NCI-H1694 treated with DMSO at 0.1 percent for 48 hours (cell line): ENCODE results near the gene SESN1.
"Not testable (repeated sequence)": the region's sequence is repeated elsewhere in the genome, so short reads cannot be mapped to it uniquely, and the experiment has no call there.

ENCODE experiments used
- DNase-seq: peaks from one replicate; lab custom pipeline; 2025; lab: John Stamatoyannopoulos, UW

Gene SESN1

DNA sequence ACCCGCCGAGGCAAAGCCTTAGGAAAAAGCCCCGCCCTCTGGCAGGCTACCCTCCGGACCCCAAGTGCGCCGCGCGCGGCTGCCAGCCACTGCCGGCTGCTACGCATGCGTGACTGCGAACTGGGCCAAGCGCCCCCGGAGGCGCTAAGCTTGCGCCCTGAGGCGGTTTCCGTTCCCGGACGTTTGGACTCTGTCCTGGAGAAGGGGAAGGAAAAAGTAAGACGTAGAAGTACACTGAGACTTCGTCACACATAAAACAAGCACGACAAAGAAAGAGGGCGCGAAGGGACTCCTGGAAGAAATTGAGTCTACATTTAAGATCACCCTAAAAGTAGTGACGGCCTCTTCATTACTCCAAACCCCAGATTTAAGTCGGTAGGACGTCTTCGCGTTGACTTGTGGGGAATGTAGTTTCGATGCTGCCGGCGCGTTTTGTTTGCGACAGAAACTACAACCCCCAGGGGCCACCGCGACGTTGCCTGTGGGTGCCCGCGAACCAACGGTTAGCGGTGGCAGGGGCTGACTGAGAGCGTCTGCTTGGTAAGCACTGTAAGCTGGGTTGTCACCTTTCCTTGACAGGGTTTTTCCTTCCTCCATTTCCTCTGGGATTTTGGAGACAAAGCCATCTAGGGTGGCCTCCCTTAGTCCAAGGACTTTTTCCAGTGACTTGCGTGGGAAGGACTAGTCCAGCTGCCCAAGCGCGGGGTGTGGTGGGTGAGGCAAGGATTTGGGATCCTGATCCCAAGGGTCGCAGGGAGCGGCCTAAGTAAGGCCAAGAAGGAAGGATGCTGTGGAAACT lies 589 bp upstream of the SESN1 start, which contains the start of gene CEP57L1:
Gene CEP57L1, plus strand, starts transcription at position 472 of the 799 bp plus-strand sequence. CDS start 49,715 bp downstream, outside the sequence.
- DNase-seq = peak; percentile 95

DNA sequence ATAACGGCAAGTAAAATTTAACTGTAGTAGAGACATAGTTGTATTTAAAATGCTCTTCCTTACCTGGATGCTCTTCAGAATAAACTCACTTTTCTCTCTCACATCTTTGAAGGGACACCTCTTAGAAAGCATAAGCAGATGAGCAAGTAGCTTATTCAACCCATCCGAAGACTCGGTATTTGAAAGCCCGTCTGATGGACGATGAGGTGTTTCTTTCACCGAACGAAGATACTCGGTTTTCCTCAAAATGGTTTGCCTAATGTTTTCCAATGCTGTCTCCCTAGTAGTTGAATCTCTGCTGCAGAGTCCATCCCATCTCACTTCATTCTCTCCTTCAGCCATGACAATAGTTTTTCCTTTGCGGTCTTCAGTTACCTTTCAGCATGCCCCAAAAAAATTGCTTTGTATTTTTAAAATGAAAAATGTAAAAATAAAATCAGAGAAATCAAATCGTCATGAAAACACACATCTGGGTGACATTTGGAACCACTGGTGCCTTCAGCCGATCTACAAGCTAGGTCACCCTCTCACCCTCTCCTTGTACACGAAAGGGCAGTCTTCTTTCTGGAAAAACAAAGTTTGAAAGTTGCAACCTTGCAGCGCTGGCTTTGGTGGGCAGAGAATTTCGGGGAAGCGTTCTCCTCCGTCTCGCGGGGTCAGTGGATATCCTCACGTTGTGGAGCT lies 772 bp downstream of the SESN1 start:
- no peak for DNase-seq

- no peak for DNase-seq
Observed at GRCh38 chr6:109092074-109092473, 2.6 kb downstream of the SESN1 start.

GRCh38 chr6:109091314-109092024 lies 3.2 kb downstream of the SESN1 start:
- DNase-seq = no peak

DNA sequence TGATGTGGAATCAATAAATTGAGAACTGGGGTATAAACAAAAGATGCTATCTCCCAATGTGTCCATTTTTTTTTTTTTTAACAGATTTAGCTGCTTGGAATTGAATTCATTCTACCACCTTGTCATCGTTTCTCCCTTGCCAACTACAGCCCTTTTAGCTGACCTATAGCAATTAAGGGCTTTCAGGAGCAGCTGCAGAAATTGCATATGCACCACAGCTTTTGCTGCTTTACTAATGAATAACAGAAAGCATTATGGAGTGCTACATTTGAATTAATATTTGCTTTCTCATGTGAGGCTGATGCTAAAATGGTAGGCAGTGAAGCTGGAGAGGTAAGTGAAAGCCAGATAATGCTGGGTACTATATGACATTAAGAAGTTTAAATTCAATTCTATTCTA lies 5.7 kb downstream of the SESN1 start:
- DNase-seq = no peak

DNA sequence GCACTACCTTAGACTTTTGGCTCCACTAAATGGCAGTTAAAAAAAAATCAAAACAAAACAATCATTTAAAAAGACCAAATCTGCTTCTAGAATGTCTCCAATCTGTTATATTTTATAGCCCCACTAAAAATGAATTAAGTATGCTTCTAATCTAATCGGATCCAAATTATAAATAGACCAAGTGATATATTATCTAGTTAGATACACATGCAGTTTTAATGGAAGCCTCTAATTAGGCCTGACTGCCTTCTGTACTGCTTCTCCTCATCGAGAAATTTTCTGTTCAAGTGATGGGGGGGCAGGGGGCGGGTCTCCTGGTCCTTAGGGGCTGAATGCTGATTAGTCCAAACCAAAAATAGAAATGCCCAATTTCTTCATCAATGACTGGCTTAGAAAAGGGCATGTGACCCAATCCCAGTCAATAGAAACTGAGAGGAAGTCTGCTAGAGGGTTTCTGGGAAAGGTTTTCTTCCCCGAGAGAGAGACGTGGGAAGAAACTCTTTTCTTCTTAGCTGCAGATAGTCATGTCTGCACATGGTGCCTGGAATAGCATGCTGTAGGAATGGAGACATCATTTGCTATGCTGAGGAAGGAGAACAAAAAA lies 6.9 kb downstream of the SESN1 start:
- no peak for DNase-seq

DNA sequence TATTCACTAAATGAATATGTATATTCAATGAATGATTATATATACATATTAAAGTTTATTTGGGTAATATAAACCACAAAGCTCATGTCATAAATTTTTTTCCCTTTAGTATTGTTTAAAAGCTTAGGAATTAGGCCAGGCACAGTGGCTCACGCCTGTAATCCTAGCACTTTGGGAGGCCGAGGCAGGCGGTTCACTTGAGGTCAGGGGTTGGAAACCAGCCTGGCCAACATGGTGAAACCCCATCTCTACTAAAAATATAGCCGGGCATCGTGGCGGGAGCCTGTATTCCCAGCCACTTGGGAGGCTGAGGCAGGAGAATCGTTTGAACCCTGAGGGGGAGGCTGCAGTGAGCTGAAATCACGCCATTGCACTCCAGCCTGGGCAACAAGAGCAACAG lies 10.5 kb downstream of the SESN1 start:
- DNase-seq = not testable (repeated sequence)

DNA sequence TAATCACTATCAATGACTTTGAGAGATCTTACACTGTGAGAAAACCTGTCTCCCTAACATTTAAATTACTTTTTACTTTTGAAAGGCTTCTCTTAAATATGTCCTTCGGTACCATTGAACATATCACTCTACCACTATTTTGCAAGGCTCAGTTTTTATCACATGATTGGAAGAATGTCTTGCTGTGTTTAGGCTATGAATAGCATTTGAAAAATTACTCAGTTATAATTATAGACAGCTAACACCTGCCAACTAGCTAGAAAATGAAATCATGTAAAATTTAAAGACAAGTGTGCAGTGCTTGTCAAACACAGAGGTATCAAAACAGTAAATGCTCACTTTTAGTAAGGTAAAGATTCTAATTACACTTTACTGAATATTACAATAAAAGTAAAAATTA lies 11.0 kb downstream of the SESN1 start:
- no peak for DNase-seq

DNA sequence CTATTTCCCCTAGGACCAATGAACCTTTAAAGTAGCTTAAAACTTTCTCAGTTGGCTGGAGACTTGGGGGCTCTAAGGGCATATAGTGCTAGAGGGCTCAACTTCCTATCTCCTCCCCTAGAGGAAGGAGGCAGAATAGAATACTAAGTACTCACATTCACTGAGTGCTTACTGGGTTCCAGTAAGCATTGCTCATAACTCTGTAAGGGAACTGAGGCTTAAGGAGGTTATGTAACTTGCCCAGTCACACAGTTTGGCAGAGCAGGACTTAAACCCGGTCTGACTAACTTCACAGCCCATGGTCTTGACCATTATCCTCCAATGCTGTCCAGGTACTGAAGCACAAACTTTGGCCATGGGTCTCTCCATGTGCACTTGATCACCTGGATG lies 12.5 kb downstream of the SESN1 start:
- DNase-seq = no peak

- no peak for DNase-seq
Observed at GRCh38 chr6:109081516-109082187, 13.0 kb downstream of the SESN1 start.

- DNase-seq = no peak
Observed at GRCh38 chr6:109081026-109081425, 13.6 kb downstream of the SESN1 start.

DNA sequence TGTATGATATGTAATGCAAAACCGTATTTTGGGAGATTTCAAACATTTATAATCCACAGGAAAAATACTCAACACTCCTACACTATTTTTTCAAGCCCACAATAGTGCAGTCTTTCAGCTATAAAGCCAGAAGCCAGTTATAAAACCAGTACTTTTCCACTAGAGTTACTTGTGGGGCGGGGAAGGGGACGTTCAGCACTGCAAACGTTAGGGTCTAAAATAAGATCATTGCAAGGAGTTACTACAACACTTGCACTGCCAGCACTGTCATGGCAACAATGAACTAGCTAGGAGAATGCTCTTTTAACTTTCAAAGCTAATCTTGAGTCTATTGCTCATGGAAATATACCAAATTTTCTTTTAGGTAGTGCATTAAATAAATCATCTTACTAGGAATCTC lies 14.7 kb downstream of the SESN1 start:
- no peak for DNase-seq

GRCh38 chr6:109076377-109076776 lies 18.3 kb downstream of the SESN1 start:
- peak; percentile 47 for DNase-seq

DNA sequence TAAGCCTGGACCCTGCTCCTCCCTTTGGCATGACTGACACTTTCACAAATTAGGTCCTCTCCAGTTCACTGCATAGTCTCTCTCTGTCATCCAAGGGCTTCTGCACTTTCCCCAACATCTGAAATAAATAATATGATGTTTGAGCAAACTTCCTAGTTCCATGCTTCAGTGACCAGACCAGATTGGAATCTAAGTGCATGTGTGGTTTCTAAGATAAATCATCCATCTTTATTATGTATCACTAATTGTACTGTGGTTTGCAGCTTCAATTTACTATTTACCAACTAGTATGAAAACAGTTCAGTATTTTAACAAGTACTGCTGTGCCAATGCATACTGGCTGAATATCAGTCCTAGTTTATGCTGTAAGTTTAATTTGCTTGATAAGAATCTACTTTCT lies 18.7 kb downstream of the SESN1 start:
- no peak for DNase-seq

DNA sequence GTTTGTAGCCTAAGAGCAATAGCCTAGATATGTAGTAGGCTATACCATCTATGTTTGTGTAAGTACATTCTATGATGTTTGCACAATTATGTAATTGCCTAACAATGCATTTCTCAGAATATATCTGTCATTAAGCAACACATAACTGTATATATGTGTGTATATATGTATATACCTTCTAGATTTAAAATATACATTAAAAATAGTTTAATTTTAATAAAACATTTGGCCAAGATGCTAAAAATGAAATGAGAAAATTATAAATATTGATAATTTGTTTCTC lies 20.6 kb downstream of the SESN1 start:
- DNase-seq = no peak

DNA sequence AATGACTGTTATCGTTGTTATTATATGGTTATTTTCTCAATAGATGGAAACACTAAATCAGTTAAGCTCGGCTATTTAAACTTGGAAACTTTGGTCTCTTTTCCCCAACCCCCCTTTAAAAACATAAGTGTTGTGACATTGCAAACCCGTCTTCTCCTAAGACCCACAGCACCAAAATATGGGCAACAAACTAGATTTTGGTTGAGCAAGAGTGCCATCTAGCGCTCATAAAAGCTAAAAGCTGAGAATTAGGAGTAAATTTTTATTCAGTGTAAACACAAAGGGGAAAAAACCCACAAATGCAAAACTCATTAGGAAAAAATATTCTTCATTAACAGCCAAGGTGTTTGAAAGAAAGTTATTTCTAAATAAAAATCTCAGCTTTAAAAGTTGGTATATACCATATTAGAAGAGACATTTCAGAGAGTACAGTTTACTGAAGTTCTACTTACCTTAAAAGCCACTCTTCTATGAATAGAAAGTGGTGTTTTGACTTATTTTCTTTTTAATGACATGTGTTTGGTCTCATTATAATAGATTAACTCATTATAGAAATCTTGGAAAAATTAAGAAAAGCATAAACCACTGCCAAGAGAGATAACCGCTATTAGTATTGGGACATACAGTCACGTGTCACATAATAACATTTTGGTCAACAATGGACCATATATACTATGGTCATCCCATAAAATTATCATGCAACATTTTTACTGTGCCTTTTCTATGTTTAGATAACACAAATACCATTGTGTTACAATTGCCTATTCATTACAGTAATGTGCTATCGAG lies 21.1 kb downstream of the SESN1 start:
- DNase-seq = peak; percentile 61

DNA sequence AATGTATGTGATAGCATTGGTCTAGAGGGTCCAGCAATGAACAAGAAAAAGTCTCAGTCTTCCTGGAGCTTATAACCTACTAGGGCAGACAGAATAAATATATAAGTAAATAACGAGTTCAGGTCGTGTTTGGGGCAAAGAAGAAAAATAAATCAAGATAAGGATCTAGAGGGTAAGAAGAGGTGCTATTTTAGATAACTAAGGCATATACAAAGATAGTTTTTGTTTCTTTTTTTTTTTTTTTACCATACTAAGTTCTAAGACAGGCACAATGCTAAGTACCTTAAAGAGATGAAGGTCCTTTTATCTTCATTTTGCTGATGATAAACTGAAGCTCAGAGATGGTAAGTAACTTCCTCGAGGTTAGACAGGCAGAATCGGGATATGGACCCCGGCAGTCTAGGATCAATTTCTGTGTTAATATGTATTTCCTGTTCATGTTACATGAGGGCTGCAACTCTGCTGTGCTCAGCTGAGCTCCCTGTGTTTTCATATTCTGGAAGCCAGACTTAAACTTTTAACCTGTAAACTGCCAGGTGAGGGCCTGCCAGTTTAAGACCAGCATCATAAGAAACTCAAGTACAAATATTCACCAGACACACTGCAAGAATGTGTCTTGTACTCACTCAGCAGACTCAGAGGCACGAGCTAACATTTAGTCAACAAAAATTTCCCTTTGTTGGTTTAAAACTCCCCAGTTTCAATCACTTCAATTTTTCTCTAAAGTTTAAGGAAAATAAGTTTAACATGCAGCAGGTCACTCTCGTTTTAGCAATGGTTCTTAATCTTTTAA lies 23.3 kb downstream of the SESN1 start:
- DNase-seq = no peak

DNA sequence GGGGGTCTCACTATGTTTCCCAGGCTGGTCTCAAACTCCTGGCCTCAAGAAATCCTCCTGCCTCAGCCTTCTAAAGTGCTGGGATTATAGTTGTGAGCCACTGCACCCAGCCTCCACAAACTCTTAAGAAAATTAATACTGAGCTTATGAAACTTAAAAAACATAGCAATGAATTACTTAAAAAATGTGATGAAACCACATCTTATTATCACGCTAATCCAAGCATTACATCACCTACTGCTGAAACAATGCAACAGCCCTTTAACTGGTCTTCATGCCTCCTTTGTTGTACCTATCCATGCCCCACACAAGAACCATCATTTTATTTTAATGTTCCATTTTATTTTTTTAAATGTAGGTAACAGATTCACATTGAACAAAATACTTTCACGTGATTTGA lies 24.9 kb downstream of the SESN1 start:
- no peak for DNase-seq

GRCh38 chr6:109062767-109063352 lies 31.8 kb downstream of the SESN1 start:
- no peak for DNase-seq

- no peak for DNase-seq
Observed at GRCh38 chr6:109062216-109062615, 32.4 kb downstream of the SESN1 start.
